CD4-positive, alpha-beta memory T cell (primary cell): ENCODE results near the gene DCAF6. TPM values are rescaled to one million over a fixed set of nuclear protein-coding genes. Genes with fewer than 3 reads are reported as not detected.

Source experiments
- CTCF ChIA-PET: fragments of 350-600 bp; sonication (Branson Sonifier 250); formaldehyde crosslinking; loops from one replicate; lab custom pipeline; 2021; ENCODE audit warnings: inconsistent platforms; ENCODE audit not compliant: partially characterized antibody; lab: Charles Lee
- POLR2A ChIA-PET: fragments of 350-600 bp; sonication (Branson Sonifier 250); formaldehyde crosslinking; loops from one replicate; lab custom pipeline; 2021; ENCODE audit not compliant: partially characterized antibody; lab: Charles Lee
- DNase-seq, 5 donors: peaks; one replicate each; pipeline versions ENCODE4 v3.0.0 to v3.0.0-alpha.2; 2020 to 2022; ENCODE audit warnings: mixed read lengths in 1 of 5
- H3K27ac ChIP-seq: one replicate; pipeline ENCODE4 v1.7.0; 2013; ENCODE audit warnings: low read depth, low read length
- H3K27me3 ChIP-seq: 2 replicates; pipeline ENCODE4 v1.7.0; 2013; ENCODE audit warnings: mild to moderate bottlenecking, low read length, moderate library complexity; ENCODE audit not compliant: insufficient read depth
- H3K36me3 ChIP-seq: 2 replicates; pipeline ENCODE4 v1.7.0; 2013; ENCODE audit warnings: mild to moderate bottlenecking, low read length, moderate library complexity; ENCODE audit not compliant: insufficient read depth
- H3K4me1 ChIP-seq: 2 replicates; pipeline ENCODE4 v1.7.0; 2013; ENCODE audit warnings: mild to moderate bottlenecking, low read length, moderate library complexity; ENCODE audit not compliant: insufficient read depth
- H3K4me3 ChIP-seq, 2 donors: one replicate each; pipeline ENCODE4 v1.7.0; 2013; ENCODE audit warnings: low read length in 2 of 2, mild to moderate bottlenecking in 1 of 2
- H3K9me3 ChIP-seq, 2 donors: one replicate each; pipeline ENCODE4 v1.7.0; 2013; ENCODE audit warnings: low read length in 2 of 2, control low read depth in 1 of 2; ENCODE audit not compliant: control insufficient read depth in 1 of 2
- H3K27ac Mint-ChIP-seq, 7 donors: one replicate each; pipeline ENCODE4 v1.8.0; 2020 to 2021; ENCODE audit warnings: mixed read lengths in 7 of 7, mild to moderate bottlenecking in 6 of 7, inconsistent platforms in 3 of 7, moderate library complexity in 3 of 7
- H3K27me3 Mint-ChIP-seq, 2 donors: one replicate each; pipeline ENCODE4 v1.8.0; 2020 to 2021; ENCODE audit warnings: mixed read lengths in 2 of 2
- H3K36me3 Mint-ChIP-seq, 2 donors: one replicate each; pipeline ENCODE4 v1.8.0; 2020 to 2021; ENCODE audit warnings: mixed read lengths in 2 of 2, inconsistent platforms in 1 of 2, mild to moderate bottlenecking in 1 of 2
- H3K4me1 Mint-ChIP-seq, 4 donors: one replicate each; pipeline ENCODE4 v1.8.0; 2020 to 2021; ENCODE audit warnings: mixed read lengths in 4 of 4, mild to moderate bottlenecking in 1 of 4
- H3K4me3 Mint-ChIP-seq, 8 donors: one replicate each; pipeline ENCODE4 v1.8.0; 2020 to 2021; ENCODE audit warnings: mixed read lengths in 8 of 8, mild to moderate bottlenecking in 7 of 8, moderate library complexity in 6 of 8, inconsistent platforms in 3 of 8
- H3K9me3 Mint-ChIP-seq, 8 donors: one replicate each; pipeline ENCODE4 v1.8.0; 2020 to 2021; ENCODE audit warnings: mixed read lengths in 8 of 8, mild to moderate bottlenecking in 5 of 8, inconsistent platforms in 3 of 8, moderate library complexity in 1 of 8
- intact Hi-C: fragments of 100-400 bp; cut with micrococcal nuclease; formaldehyde crosslinking; loops from one replicate; pipeline ENCODE4 v1.15.1; 2023
- polyA plus RNA-seq, 2 donors: library from polyadenylated mRNA; unstranded; fragments of 300-500 nt; fragmentation: Illumina TruSeq; gene quantifications; one replicate each; pipeline ENCODE4 v1.2.3, GENCODE V29; 2021
- total RNA-seq, 2 experiments: library from RNA; stranded (reverse); gene quantifications; one replicate each; pipeline ENCODE4 v1.2.3, GENCODE V29; 2021

The DCAF6 gene
- total and polyA plus RNA-seq, 4 experiments from 2014 or later, result 8.1 to 29.2 (median 21.3) TPM

DNA sequence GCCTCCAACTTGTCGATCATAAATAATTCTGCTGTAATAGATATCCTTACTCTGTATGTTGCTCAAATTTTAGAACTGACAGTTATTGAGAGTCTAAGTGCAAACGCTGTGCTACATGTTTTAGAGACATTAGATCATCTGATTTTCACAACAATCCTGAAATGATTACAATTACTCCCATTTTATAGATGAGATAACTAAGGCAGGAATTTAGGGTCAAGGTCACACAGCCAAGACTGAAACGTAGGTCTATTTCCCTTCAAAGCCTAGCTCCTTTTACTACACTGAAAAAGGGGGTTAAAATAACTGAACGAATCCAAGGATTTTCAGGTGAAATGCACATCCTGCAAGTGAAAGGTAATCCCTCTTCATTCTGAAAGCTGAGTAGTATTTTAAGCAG, 2.7 kb upstream of the DCAF6 start:
- H3K27me3 Mint-ChIP-seq, result no peaks in the 10 kb centered on the region
- peak overlapping the region in 4 of 8 donors; percentile 53 to 99 (median 60) for H3K4me3 Mint-ChIP-seq
- ChIA-PET CTCF (interaction anchor here (1.4 to 3.1 kb wide), 2 partner anchors 149 to 714 kb away, joined by 5 to 14 read pairs; partner anchors contain the start of gene POU2F1), POLR2A (no interaction called here)
- DNase-seq, result no peak
- H3K9me3 ChIP-seq, result no peaks in the 10 kb centered on the region
- H3K9me3 Mint-ChIP-seq, result peaks cover 0 to 1% (median 0%) of the 10 kb centered on the region in 8 donors
- peaks cover 24 to 55% (median 39%) of the 10 kb centered on the region in 4 donors for H3K4me1 Mint-ChIP-seq
- no peak overlapping the region for H3K27ac ChIP-seq
- H3K27ac Mint-ChIP-seq, result peak overlapping the region in 2 of 7 donors; percentile 10 to 36
- H3K36me3 Mint-ChIP-seq, result peaks cover 0 to 18% of the 10 kb centered on the region in 2 donors
- intact Hi-C loops, result no loop called here
- peaks cover 28% of the 10 kb centered on the region for H3K4me1 ChIP-seq
- no peak overlapping the region for H3K4me3 ChIP-seq
- H3K27me3 ChIP-seq, result no peaks in the 10 kb centered on the region
- H3K36me3 ChIP-seq, result no peaks in the 10 kb centered on the region

DNA sequence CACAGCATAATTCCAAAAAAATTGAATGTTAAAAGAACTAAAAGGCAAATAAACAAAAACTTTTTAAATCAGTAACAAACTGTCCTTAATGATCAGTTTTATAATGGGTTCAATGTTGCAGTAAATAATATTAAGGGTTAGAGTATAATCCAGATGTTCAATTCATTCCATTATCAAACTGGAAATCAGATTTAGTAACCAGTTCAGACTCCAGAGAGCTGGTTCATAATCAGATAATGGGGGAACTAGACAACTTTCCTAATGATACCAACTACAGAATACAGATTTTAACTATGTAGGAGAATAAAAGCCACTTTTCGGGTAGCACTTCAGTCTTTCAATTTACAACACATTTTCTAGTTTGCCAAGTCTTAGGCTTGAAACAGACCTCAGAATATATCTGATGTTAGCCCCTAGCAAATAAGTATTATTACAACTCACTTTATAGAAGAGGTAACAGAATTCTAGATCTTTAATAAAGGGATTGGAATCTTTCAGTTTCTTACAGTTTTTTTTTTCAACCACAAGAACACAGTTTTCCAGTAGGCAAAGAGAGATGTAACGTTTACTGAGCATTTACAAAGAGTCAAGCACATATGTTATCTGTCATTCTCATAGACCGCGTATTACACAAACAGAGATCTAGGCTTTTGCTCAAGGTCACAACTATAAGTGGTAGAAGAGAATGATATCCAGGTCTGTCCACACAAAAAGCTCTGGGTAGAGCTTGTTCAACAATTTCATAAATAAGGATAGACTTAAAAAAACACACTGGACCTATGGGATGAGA, 1.9 kb upstream of the DCAF6 start:
- no peak for DNase-seq
- H3K27ac Mint-ChIP-seq, result peak overlapping the region; percentile 97 to 100 (median 98)
- Histone ChIP-seq H3K27me3 (no peaks in the 10 kb centered on the region), H3K9me3 (no peaks in the 10 kb centered on the region), H3K4me3 (peak overlapping the region; percentile 69 to 83), H3K4me1 (peaks cover 28% of the 10 kb centered on the region), H3K36me3 (no peaks in the 10 kb centered on the region), H3K27ac (peak overlapping the region; percentile 85)
- peaks cover 0 to 18% of the 10 kb centered on the region in 2 donors for H3K36me3 Mint-ChIP-seq
- H3K9me3 Mint-ChIP-seq, result peaks cover 0 to 1% (median 0%) of the 10 kb centered on the region in 8 donors
- no peaks in the 10 kb centered on the region for H3K27me3 Mint-ChIP-seq
- CTCF ChIA-PET, result interaction anchor here (1.2 to 3.1 kb wide), 4 partner anchors 18 to 715 kb away, joined by 3 to 14 read pairs (median 4); partner anchors contain the start of gene POU2F1
- POLR2A ChIA-PET, result interaction anchor here (1.3 to 2.3 kb wide), 9 partner anchors 11 to 844 kb away, joined by 3 to 13 read pairs (median 6); partner anchors contain the start of genes GPA33, RCSD1, SFT2D2 and TIPRL
- peak overlapping the region; percentile 90 to 99 (median 94) for H3K4me3 Mint-ChIP-seq
- H3K4me1 Mint-ChIP-seq, result peaks cover 24 to 54% (median 42%) of the 10 kb centered on the region in 4 donors
- intact Hi-C loops, result loop anchor here (5.0 kb wide), 5 partner anchors 148 to 1173 kb away; partner anchors contain the start of genes ATP1B1, CREG1, RCSD1 and TADA1

DNA sequence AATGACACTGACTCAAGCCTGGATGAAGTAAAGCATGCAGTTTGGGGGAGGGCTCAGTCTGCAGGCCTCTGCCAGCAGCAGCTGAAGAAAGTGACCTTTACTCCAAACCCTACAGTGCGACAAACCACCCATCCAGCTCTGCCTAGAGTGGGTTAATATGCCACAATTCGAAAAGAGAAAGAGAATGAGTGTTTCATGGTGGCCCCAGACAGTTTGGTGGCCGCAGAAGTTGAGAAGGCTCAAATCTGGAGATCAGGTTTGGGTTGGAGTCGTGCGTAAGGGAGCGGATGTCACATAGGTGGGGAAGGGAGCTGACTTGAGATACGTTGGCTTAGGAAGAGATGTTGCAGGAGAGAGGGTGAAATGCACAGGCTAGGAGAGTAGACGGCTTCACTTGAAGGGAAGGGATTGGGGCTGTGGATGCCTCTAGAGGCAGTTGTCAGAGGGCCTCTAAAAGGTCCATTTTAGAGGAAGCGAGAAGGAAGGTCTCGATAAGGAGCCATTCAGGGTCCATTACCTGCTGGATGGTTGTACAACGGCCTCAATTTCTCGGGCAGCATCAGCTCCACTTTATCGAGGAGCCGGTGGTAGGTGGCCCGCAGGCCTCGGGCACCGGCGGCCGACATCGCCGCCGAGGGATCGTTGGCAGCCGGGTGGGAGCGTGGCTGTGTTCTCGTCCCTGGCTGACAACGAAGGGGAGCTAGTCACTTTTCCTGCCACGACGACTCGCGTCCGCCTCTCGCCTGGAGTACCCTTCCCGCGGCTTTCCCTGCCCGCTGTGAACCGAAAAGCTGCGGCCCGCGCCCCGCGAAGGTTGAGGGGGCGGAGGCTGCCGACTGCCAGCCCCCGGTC, 1.0 kb upstream of the DCAF6 start:
- Mint-ChIP-seq H3K4me1 (peaks cover 24 to 51% (median 40%) of the 10 kb centered on the region in 4 donors), H3K36me3 (peaks cover 0 to 18% of the 10 kb centered on the region in 2 donors), H3K4me3 (peak overlapping the region; percentile 90 to 99 (median 94)), H3K9me3 (peaks cover 0 to 1% (median 0%) of the 10 kb centered on the region in 8 donors), H3K27ac (peak overlapping the region; percentile 97 to 100 (median 98)), H3K27me3 (no peaks in the 10 kb centered on the region)
- ChIA-PET CTCF (interaction anchor here (0.7 to 3.1 kb wide), 6 partner anchors 14 to 1433 kb away, joined by 3 to 14 read pairs (median 3); partner anchors contain the start of genes BLZF1 and NME7), POLR2A (interaction anchor here (0.6 to 2.3 kb wide), 32 partner anchors 8 to 1959 kb away, joined by 3 to 13 read pairs (median 4); partner anchors contain the start of genes ADCY10, BLZF1, CREG1 and GPA33)
- no peaks in the 10 kb centered on the region for H3K27me3 ChIP-seq
- no peaks in the 10 kb centered on the region for H3K9me3 ChIP-seq
- peaks cover 28% of the 10 kb centered on the region for H3K4me1 ChIP-seq
- H3K4me3 ChIP-seq, result peak overlapping the region; percentile 69 to 83
- no peaks in the 10 kb centered on the region for H3K36me3 ChIP-seq
- intact Hi-C loops, result loop anchor here (1.0 to 5.0 kb wide), 13 partner anchors 133 to 1958 kb away; partner anchors contain the start of genes ATP1B1, CREG1, METTL18 and NME7
- peak overlapping the region; percentile 85 for H3K27ac ChIP-seq
- DNase-seq, result peak in 3 of 5 donors; percentile 38 to 56 (median 52)

DNA sequence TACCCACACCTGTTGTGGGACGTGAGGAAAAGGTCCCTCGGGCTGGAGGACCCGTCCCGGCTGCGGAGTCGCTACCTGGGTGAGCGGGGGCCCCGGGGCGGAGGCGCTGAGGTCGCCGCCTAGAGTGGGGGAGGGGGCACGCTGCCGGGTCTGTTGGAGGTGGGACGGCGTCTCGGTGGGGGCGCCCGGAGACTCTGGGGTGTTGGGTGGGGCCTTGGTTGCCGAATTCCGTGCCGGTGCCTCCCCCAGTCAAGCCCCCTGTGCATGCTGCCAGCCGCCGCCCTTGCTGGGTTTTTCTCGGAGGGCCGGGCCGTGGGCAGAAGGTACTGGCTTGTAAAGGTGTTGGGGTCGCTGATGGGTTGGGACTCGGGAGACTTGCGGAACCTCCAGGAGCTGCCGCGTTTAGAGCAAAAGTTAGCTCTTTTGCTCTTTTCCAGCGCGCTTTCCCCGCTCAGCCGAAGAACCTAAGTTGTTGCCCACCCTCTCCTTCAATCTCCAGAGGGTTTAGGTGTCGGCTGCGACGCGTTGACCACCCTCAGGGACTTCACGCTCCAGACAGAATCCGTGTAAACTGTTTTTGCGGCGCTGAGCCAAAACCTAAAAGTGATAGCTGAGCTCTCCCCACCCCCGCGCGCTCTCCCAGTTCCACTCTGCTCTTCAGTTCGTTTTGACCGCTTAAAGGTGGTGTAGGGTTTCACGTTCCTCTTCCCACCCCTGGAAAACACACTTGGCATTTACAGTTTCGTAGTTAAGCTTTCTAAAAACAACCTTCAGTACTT, 636 bp downstream of the DCAF6 start, which contains the start of gene MPC2:
Gene MPC2, minus strand, starts transcription at position 143 of the 779 bp plus-strand sequence. CDS start 1,231 bp downstream, outside the sequence.
- Mint-ChIP-seq H3K36me3 (peaks cover 0 to 21% of the 10 kb centered on the region in 2 donors), H3K27ac (peak within 1 kb of the TSS; percentile 97 to 100 (median 98))
- POLR2A ChIA-PET, result interaction anchor here (0.8 to 2.3 kb wide), 18 partner anchors 8 to 1957 kb away, joined by 3 to 13 read pairs (median 4); partner anchors contain the start of genes GPA33, POU2F1, SCYL3 and TADA1

DNA sequence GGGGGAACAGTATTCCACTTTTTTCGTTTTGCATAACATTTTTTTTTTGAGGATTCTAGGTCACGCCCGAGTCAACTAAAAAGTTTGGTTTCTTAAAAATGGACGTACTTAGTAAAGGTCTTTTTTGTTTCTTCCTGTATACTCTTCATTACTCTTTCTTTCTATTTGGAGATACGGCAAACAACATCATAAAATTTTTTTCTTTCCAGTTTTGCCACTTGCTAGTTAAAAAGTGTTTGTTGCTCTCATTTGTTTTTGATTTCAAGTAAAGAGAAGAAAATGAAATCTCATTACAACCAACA, 1.2 kb downstream of the DCAF6 start:
- H3K4me1 Mint-ChIP-seq, result peaks cover 31 to 63% (median 46%) of the 10 kb centered on the region in 4 donors
- POLR2A ChIA-PET, result interaction anchor here (0.8 to 2.2 kb wide), 4 partner anchors 8 to 64 kb away, joined by 3 to 8 read pairs (median 4); no protein-coding TSS in a partner anchor
- peak overlapping the region; percentile 69 to 90 for H3K4me3 ChIP-seq

More for the DNA sequence above, 636 bp downstream of the DCAF6 start, which contains the start of gene MPC2:
- Histone ChIP-seq H3K36me3 (no peaks in the 10 kb centered on the region), H3K4me1 (peaks cover 28% of the 10 kb centered on the region), H3K27ac (peak within 1 kb of the TSS; percentile 85), H3K9me3 (no peaks in the 10 kb centered on the region), H3K4me3 (peak within 1 kb of the TSS; percentile 69 to 90), H3K27me3 (no peaks in the 10 kb centered on the region)
- intact Hi-C loops, result loop anchor here (1.0 to 5.0 kb wide), 13 partner anchors 134 to 1956 kb away; partner anchors contain the start of genes ATP1B1, CREG1, METTL18 and NME7
- peaks cover 31 to 65% (median 48%) of the 10 kb centered on the region in 4 donors for H3K4me1 Mint-ChIP-seq
- no peaks in the 10 kb centered on the region for H3K27me3 Mint-ChIP-seq
- CTCF ChIA-PET, result interaction anchor here (1.0 to 1.3 kb wide), 2 partner anchors 11 to 133 kb away, joined by 3 to 5 read pairs; no protein-coding TSS in a partner anchor
- DNase-seq, result peak; percentile 44 to 76 (median 64)
- peak within 1 kb of the TSS; percentile 90 to 99 (median 94) for H3K4me3 Mint-ChIP-seq
- peaks cover 0 to 1% (median 0%) of the 10 kb centered on the region in 8 donors for H3K9me3 Mint-ChIP-seq

More for the DNA sequence above, 1.2 kb downstream of the DCAF6 start:
- CTCF ChIA-PET, result interaction anchor here (1.3 kb wide), 1 partner anchor 11 kb away, joined by 3 read pairs; no protein-coding TSS in a partner anchor
- Mint-ChIP-seq H3K27me3 (no peaks in the 10 kb centered on the region), H3K27ac (peak overlapping the region; percentile 93 to 98 (median 96)), H3K9me3 (peaks cover 0 to 1% (median 0%) of the 10 kb centered on the region in 8 donors), H3K4me3 (peak overlapping the region; percentile 90 to 99 (median 93)), H3K36me3 (peaks cover 0 to 21% of the 10 kb centered on the region in 2 donors)
- no peaks in the 10 kb centered on the region for H3K27me3 ChIP-seq
- intact Hi-C loops, result loop anchor here (2.0 to 5.0 kb wide), 7 partner anchors 135 to 1857 kb away; partner anchors contain the start of genes ATP1B1, CREG1, METTL18 and RCSD1
- peaks cover 28% of the 10 kb centered on the region for H3K4me1 ChIP-seq
- H3K27ac ChIP-seq, result peak overlapping the region; percentile 85
- no peaks in the 10 kb centered on the region for H3K36me3 ChIP-seq
- H3K9me3 ChIP-seq, result no peaks in the 10 kb centered on the region
- no peak for DNase-seq
